ENCODE results near the gene CEP89.
"Not testable (repeated sequence)": the region's sequence is repeated elsewhere in the genome, so short reads cannot be mapped to it uniquely, and the experiment has no call there.

The CEP89 gene

GRCh38 chr19:32971715-32972540, at the start of gene CEP89, which contains the start of gene FAAP24:
Gene CEP89, minus strand, starts transcription at chr19:32971958. Its CDS starts 84 bp downstream, at chr19:32971874.
Gene FAAP24, plus strand, starts transcription at chr19:32972242. Its CDS starts 955 bp downstream, at chr19:32973197.
- H3K4me1 ChIP-seq (ENCODE audit: control insufficient read depth, insufficient read depth, low read length, unreplicated experiment) = no peaks in the 10 kb centered on the region
- peak within 1 kb of the TSS; percentile 90 for H2AFZ ChIP-seq (ENCODE audit: low read length, unreplicated experiment)
- H3K79me2 ChIP-seq (ENCODE audit: control insufficient read depth, insufficient read depth, low read length, unreplicated experiment) = peaks cover 24% of the 10 kb centered on the region
- H3K36me3 ChIP-seq (ENCODE audit: insufficient read depth, low read length) = no peaks in the 10 kb centered on the region
- H3K27me3 ChIP-seq (ENCODE audit: insufficient read depth, low read length) = no peaks in the 10 kb centered on the region
- H3K4me3 ChIP-seq (ENCODE audit: low read depth, low read length) = peak within 1 kb of the TSS; percentile 85
- peak within 1 kb of the TSS; percentile 49; the same call in 1 of the 2 replicates for H3K27ac ChIP-seq (ENCODE audit: low read depth, low read length)

GRCh38 chr19:33010891-33011290, 39.1 kb upstream of the CEP89 start:
- not testable (repeated sequence) for H3K36me3 ChIP-seq (ENCODE audit: insufficient read depth, low read length); H2AFZ ChIP-seq (ENCODE audit: low read length, unreplicated experiment); H3K79me2 ChIP-seq (ENCODE audit: control insufficient read depth, insufficient read depth, low read length, unreplicated experiment)

GRCh38 chr19:33008738-33009137, 37.0 kb upstream of the CEP89 start:
- Histone ChIP-seq H2AFZ (ENCODE audit: low read length, unreplicated experiment) (no peak overlapping the region), H3K4me3 (ENCODE audit: low read depth, low read length) (no peak overlapping the region), H3K4me1 (ENCODE audit: control insufficient read depth, insufficient read depth, low read length, unreplicated experiment) (no peaks in the 10 kb centered on the region), H3K36me3 (ENCODE audit: insufficient read depth, low read length) (no peaks in the 10 kb centered on the region), H3K27ac (ENCODE audit: low read depth, low read length) (no peak overlapping the region), H3K79me2 (ENCODE audit: control insufficient read depth, insufficient read depth, low read length, unreplicated experiment) (no peaks in the 10 kb centered on the region), H3K27me3 (ENCODE audit: insufficient read depth, low read length) (no peaks in the 10 kb centered on the region)

More at GRCh38 chr19:33010891-33011290, 39.1 kb upstream of the CEP89 start:
- not testable (repeated sequence) for H3K4me3 ChIP-seq (ENCODE audit: low read depth, low read length); H3K4me1 ChIP-seq (ENCODE audit: control insufficient read depth, insufficient read depth, low read length, unreplicated experiment); H3K27me3 ChIP-seq (ENCODE audit: insufficient read depth, low read length); H3K27ac ChIP-seq (ENCODE audit: low read depth, low read length)

GRCh38 chr19:33005440-33005839, 33.7 kb upstream of the CEP89 start:
- H3K27me3 ChIP-seq (ENCODE audit: insufficient read depth, low read length) = no peaks in the 10 kb centered on the region
- H3K4me1 ChIP-seq (ENCODE audit: control insufficient read depth, insufficient read depth, low read length, unreplicated experiment) = no peaks in the 10 kb centered on the region
- no peaks in the 10 kb centered on the region for H3K79me2 ChIP-seq (ENCODE audit: control insufficient read depth, insufficient read depth, low read length, unreplicated experiment)
- no peak overlapping the region for H3K27ac ChIP-seq (ENCODE audit: low read depth, low read length)
- H3K4me3 ChIP-seq (ENCODE audit: low read depth, low read length) = no peak overlapping the region
- H2AFZ ChIP-seq (ENCODE audit: low read length, unreplicated experiment) = no peak overlapping the region
- H3K36me3 ChIP-seq (ENCODE audit: insufficient read depth, low read length) = no peaks in the 10 kb centered on the region

DNA sequence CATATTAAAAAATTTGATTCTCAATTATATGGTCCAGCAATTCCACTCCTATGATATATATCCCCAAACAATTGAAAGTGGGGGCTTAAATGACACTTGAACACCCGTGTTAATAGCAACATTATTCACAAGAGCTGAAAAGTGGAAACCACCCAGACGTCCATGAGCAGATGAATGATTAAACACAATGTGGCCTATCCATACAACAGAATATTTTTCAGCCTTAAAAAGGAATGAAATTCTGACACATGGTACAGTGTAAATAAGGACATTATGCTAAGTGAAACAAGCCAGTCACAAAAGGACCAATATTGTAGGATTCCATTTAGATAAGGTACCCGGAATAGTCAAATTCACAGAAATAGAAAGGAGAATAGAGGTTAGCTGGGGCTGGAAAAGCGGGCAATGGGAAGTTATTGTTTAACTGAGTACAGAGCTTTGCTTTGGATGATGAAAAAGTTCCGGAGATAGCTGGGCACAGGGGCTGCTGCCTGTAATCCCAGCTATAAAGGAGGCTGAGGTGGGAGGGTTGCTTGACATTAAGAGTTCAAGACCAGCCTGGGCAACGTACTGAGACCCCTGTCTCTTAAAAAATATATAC, 31.8 kb upstream of the CEP89 start:
- H3K27ac ChIP-seq (ENCODE audit: low read depth, low read length) = not testable (repeated sequence)

GRCh38 chr19:33002126-33002865, 30.5 kb upstream of the CEP89 start:
- not testable (repeated sequence) for H3K79me2 ChIP-seq (ENCODE audit: control insufficient read depth, insufficient read depth, low read length, unreplicated experiment); H3K4me1 ChIP-seq (ENCODE audit: control insufficient read depth, insufficient read depth, low read length, unreplicated experiment); H3K4me3 ChIP-seq (ENCODE audit: low read depth, low read length); H3K27me3 ChIP-seq (ENCODE audit: insufficient read depth, low read length); H3K36me3 ChIP-seq (ENCODE audit: insufficient read depth, low read length); H3K27ac ChIP-seq (ENCODE audit: low read depth, low read length); H2AFZ ChIP-seq (ENCODE audit: low read length, unreplicated experiment)

More for the DNA sequence above, 31.8 kb upstream of the CEP89 start:
- H3K36me3 ChIP-seq (ENCODE audit: insufficient read depth, low read length); H3K4me1 ChIP-seq (ENCODE audit: control insufficient read depth, insufficient read depth, low read length, unreplicated experiment); H3K79me2 ChIP-seq (ENCODE audit: control insufficient read depth, insufficient read depth, low read length, unreplicated experiment); H2AFZ ChIP-seq (ENCODE audit: low read length, unreplicated experiment); H3K4me3 ChIP-seq (ENCODE audit: low read depth, low read length); H3K27me3 ChIP-seq (ENCODE audit: insufficient read depth, low read length): not testable (repeated sequence)

GRCh38 chr19:33000910-33001309, 29.2 kb upstream of the CEP89 start:
- no peak overlapping the region for H3K4me3 ChIP-seq (ENCODE audit: low read depth, low read length)
- no peaks in the 10 kb centered on the region for H3K4me1 ChIP-seq (ENCODE audit: control insufficient read depth, insufficient read depth, low read length, unreplicated experiment)
- no peaks in the 10 kb centered on the region for H3K36me3 ChIP-seq (ENCODE audit: insufficient read depth, low read length)
- H2AFZ ChIP-seq (ENCODE audit: low read length, unreplicated experiment) = no peak overlapping the region
- no peaks in the 10 kb centered on the region for H3K79me2 ChIP-seq (ENCODE audit: control insufficient read depth, insufficient read depth, low read length, unreplicated experiment)
- no peaks in the 10 kb centered on the region for H3K27me3 ChIP-seq (ENCODE audit: insufficient read depth, low read length)
- no peak overlapping the region for H3K27ac ChIP-seq (ENCODE audit: low read depth, low read length)

DNA sequence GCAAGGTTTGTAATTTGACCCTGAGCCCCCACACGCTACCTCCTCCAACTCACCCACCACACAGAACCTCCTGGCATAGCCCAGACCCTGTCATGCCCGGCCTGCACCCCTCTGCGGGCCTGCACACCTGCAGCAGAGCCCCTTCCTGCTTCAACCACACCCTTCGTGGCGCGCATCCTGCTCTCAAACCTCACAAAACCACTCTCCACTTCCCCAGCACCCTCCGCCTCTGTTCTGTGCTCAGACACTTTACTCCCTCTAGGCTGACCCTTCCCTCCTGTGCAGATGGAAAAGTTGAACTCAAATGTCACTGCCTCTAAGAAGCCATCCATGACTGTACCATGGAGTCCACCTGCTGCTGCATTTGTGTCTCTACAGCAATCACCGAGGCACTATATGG, 28.8 kb upstream of the CEP89 start:
- Histone ChIP-seq H3K27me3 (ENCODE audit: insufficient read depth, low read length) (no peaks in the 10 kb centered on the region), H3K27ac (ENCODE audit: low read depth, low read length) (no peak overlapping the region), H3K4me3 (ENCODE audit: low read depth, low read length) (no peak overlapping the region), H3K79me2 (ENCODE audit: control insufficient read depth, insufficient read depth, low read length, unreplicated experiment) (no peaks in the 10 kb centered on the region), H2AFZ (ENCODE audit: low read length, unreplicated experiment) (no peak overlapping the region), H3K36me3 (ENCODE audit: insufficient read depth, low read length) (no peaks in the 10 kb centered on the region), H3K4me1 (ENCODE audit: control insufficient read depth, insufficient read depth, low read length, unreplicated experiment) (no peaks in the 10 kb centered on the region)

DNA sequence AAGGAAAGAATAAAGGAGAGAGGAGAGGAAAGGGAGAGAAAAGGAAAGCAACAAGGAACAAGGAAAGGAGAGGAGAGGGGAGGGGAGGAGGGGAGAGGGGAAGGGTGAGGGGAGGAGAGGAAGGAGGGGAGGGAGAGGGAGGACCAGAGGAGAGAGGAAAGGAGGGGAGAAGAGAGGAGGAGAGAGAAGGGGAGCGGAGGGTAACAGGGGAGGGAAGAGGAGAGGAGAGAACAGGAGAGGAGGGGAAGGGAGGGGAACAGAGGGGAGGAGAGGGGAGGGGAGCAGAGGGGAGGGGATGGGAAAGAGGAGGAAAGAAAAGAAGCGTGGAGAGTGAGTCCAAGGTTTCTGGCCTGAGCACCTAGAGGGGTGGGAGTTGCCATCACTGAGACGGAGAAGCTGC, 27.0 kb upstream of the CEP89 start:
- Histone ChIP-seq H2AFZ (ENCODE audit: low read length, unreplicated experiment) (no peak overlapping the region), H3K4me1 (ENCODE audit: control insufficient read depth, insufficient read depth, low read length, unreplicated experiment) (no peaks in the 10 kb centered on the region), H3K27ac (ENCODE audit: low read depth, low read length) (no peak overlapping the region), H3K36me3 (ENCODE audit: insufficient read depth, low read length) (no peaks in the 10 kb centered on the region), H3K79me2 (ENCODE audit: control insufficient read depth, insufficient read depth, low read length, unreplicated experiment) (no peaks in the 10 kb centered on the region), H3K4me3 (ENCODE audit: low read depth, low read length) (no peak overlapping the region), H3K27me3 (ENCODE audit: insufficient read depth, low read length) (no peaks in the 10 kb centered on the region)

DNA sequence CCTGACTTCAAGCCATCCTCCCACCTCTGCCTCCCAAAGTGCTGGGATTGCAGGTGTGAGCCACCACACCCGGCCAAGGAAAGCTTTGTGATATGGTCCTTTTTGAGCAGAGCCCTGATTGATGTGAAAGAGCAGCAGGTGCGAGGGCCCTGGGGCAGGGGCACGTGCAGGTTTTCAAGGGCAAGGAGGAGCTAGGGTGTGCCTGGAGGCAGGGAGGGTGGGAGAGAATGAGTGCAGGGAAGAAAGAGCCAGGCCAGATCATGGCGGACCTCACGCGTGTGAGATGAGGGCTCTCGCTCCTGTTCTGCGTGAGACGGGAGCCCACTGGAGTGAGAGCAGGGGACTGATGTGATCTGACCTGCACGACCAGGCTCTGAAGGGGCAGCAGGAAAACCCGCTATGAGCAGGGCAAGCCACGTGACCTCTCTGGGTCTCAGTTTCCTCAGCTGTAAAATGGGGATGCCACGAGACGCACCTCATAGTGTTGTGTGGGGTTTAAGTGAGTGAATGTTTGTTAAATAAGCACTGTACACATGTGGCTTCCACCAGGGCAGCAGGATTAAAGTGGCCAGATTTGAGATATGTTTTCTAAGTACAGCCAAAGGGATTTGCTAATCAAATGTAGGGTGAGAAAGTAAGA, 26.1 kb upstream of the CEP89 start:
- no peak overlapping the region for H2AFZ ChIP-seq (ENCODE audit: low read length, unreplicated experiment)
- no peak overlapping the region for H3K4me3 ChIP-seq (ENCODE audit: low read depth, low read length)
- no peaks in the 10 kb centered on the region for H3K79me2 ChIP-seq (ENCODE audit: control insufficient read depth, insufficient read depth, low read length, unreplicated experiment)
- H3K27ac ChIP-seq (ENCODE audit: low read depth, low read length) = no peak overlapping the region
- H3K4me1 ChIP-seq (ENCODE audit: control insufficient read depth, insufficient read depth, low read length, unreplicated experiment) = no peaks in the 10 kb centered on the region
- no peaks in the 10 kb centered on the region for H3K27me3 ChIP-seq (ENCODE audit: insufficient read depth, low read length)
- H3K36me3 ChIP-seq (ENCODE audit: insufficient read depth, low read length) = no peaks in the 10 kb centered on the region

All from ACC112 (cell line).